Erythroblast (primary cell): ENCODE measurements around the gene HAGHL.

ENCODE experiments used
- DNase-seq, 2 experiments: peaks; one replicate each; lab custom pipeline; 2025; lab: John Stamatoyannopoulos, UW
- GATA1 ChIP-seq: IDR thresholded peaks from 2 replicates; pipeline ENCODE4 v1.6.1; 2011; ENCODE audit warnings: low read depth, mild to moderate bottlenecking, control low read depth, low read length, moderate library complexity
- POLR2A ChIP-seq: IDR thresholded peaks from 2 replicates; pipeline ENCODE4 v1.6.1; 2011; ENCODE audit warnings: mild to moderate bottlenecking, low read length

The HAGHL gene, protein sequence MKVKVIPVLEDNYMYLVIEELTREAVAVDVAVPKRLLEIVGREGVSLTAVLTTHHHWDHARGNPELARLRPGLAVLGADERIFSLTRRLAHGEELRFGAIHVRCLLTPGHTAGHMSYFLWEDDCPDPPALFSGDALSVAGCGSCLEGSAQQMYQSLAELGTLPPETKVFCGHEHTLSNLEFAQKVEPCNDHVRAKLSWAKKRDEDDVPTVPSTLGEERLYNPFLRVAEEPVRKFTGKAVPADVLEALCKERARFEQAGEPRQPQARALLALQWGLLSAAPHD

DNA sequence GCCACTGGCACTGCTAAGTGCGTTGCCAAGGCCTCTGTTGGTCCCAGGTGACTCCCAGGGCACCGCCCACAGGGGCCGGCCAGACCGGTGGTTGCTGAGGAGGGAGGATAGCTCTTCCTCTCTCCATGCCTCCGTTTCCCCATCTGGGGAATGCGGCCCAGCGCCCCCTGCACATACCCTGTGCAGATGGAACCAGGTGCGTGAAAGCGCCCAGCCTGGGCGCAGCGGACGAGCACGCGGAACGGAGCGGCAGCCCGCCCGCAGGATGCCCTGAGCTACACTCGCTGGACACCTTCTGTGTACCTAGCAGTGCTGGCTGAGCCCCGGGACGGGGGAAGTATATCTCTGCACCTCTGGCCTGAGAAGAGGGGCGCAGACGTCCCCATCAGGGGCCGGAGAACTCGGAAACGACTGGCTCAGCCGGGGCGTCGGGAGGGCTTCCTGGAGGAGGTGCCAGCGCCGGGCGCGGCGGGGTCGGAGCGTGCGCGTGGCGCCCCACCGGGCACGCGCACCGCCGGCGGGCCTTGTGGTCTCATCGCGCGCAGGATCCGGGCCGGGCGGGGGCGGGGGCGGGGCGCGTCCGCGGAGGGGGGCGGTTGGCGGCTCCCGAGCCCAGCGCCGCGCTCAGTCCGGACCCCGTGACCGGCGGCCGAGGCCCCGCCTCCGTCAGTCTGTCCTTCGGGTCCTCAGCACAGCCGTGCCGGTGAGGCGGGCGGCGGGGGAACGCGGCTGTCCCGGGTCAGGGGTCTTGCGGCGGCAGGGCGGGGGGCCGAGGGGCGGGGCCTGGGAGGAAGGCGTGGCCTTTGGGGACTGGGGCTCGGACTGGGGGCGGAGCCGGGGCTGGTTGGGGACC, at the start of gene HAGHL, which contains the start of gene CCDC78:
Gene HAGHL (plus strand): TSS at position 669 of the 853 bp plus-strand sequence. CDS start 404 bp downstream, outside the sequence.
Gene CCDC78 (minus strand): TSS at position 6 of the 853 bp plus-strand sequence. CDS start 76 bp downstream, outside the sequence.
- DNase-seq, result peak; percentile 74 to 75
- TF ChIP-seq POLR2A (no peak), GATA1 (no peak)

DNA sequence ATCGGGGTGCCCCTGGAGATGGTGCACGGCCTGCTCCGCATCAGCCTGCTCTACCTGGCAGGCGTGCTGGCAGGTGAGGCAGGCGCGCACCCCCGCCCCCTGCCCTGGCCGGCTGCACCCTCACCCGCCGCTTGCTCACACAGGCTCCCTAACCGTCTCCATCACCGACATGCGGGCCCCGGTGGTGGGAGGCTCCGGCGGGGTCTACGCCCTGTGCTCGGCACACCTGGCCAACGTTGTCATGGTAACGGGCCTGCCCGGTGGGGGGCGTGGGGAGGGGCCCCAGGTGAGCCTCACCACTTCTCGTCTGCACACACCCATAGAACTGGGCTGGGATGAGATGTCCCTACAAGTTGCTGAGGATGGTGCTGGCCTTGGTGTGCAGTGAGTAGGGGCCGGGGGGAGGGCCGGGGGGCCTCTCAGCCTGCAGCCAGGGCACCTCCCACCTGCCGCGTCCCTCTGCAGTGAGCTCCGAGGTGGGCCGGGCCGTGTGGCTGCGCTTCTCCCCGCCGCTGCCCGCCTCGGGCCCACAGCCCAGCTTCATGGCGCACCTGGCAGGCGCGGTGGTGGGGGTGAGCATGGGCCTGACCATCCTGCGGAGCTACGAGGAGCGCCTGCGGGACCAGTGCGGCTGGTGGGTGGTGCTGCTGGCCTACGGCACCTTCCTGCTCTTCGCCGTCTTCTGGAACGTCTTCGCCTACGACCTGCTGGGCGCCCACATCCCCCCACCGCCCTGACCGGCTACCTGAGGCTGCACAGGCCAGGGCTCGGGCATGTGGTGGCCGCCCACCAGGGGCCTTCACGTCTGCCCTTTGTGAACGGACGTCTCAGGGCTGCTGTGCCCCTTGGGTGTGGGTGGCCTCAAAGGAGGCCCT, 49.4 kb upstream of the HAGHL start:
- TF ChIP-seq GATA1, result no peak
- no peak for TF ChIP-seq POLR2A
- DNase-seq, result no peak

DNA sequence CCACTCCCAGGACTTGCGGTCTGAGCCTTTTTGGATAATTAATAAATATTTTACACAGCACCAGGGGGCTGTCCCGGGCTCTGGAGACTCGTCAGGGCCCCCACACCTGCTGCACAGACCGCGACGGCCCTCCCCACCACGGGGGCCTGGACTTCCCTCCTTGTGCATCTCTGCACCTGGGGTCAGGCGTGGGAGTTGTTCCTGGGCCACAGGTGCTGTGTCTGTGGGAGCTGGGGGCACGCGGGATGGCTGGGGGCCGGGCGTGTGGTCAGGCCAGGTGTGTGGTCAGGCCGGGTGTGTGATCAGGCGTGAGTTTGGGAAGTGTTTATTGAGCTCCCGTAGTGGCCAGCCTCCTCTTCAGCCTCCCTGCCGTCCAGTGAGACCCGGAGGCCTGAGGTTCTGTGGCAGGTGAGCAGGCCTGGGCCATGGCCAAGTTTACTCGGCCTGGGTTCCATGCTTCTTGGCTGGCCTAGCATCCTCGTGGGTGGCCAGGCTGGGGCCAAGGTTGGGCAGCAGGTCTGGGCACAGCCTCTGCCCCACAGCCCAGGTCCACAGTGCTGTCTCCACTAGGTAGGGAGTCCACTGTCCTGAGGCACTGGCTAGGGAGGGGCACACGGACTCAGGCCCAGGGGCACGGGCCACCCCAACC, 48.6 kb upstream of the HAGHL start:
- TF ChIP-seq POLR2A (no peak), GATA1 (no peak)
- no peak for DNase-seq

DNA sequence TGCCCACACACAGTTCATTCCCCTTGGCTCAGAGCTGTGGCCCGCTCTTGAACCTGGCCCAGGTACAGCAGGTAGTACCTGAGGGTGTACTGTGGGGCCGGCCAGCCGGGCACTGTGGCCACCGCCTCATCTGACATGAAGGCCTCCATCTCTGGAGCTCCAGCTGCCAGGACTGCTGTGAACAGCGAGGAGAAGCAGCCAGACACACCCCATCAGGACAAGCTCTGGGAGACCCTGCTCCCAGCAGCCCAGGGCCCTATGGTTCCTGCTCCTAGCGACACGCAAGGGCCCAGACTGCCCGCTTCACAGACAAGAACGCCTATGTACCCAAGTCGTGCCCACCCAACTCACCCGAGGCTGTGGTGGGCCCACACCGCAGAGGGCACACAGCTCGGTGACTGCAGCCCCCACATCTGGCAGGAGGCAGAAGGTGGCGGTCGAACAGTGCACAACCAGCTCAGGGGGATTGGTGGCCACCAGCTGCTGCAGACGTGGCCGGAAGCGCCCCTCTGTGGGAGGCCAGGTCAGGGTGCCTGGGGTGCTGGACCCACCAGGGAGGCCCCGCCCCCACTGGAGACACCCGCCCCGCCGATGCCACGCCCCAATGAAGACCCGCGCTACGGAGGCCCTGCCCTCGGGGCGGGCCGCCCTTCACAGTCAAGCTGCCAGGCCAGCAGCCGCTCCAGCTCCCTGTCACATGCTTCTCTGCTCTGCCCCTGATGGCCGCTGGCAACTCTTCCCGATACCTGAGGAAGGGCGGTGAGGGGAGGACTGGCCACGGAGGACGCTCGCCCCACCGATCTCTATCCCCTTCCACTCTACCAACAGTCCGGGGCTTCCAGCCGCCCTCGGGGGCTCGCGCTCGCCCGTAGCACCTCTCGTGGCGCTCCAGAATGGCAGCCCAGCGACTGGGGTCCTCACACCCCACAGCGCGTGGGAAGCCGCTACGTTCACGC, 47.8 kb upstream of the HAGHL start:
- TF ChIP-seq POLR2A (no peak), GATA1 (no peak)
- peak; percentile 84 to 85 for DNase-seq

DNA sequence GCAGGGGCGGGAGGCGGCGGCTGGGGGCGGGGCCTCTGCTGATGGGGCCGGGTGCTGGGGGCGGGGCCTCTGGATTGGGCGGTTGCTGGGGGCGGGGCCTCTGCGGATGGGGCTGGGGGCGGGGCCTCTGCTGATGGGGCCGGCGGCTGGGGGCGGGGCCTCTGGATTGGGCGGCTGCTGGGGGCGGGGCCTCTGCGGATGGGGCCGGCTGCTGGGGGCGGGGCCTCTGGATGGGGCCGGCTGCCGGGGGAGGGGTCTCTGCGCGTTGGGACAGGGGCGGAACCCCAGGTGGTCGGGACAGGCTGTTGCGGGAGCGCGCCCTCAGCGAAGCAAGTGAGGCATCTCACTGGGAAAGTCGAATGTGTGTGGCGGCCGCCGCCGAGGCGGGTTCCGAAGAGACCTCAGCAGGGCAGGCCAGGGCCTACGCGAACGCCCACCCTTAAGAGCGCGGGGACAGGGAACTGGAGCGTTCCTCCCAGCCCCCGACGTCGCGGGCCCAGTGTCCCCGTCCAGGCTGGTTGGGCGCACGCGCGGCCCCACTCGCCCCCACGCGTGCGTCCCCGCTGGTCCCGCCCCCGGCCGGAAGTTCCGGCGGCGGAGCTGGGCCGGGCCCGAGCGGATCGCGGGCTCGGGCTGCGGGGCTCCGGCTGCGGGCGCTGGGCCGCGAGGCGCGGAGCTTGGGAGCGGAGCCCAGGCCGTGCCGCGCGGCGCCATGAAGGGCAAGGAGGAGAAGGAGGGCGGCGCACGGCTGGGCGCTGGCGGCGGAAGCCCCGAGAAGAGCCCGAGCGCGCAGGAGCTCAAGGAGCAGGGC, 46.9 kb upstream of the HAGHL start, which contains the start of gene STUB1:
Gene STUB1 (plus strand): TSS at position 597 of the 811 bp plus-strand sequence. CDS start 116 bp downstream, at position 713.
- no peak for TF ChIP-seq GATA1
- peak; percentile 63 for TF ChIP-seq POLR2A
- DNase-seq, result peak; percentile 92 to 95

DNA sequence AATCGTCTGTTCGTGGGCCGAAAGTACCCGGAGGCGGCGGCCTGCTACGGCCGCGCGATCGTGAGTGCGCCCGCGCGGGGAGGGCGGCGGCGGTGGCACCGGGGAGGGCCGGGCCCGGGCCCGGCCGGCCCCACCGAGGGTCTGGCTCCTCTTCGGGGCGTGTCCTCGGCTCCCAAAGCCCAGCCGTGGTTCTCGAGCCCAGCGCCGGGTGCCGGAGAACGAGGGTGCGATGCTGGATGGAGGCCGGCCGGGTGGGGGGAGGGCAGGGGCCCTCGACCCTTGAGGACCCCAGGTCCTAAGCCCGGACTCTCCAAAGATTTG, 46.3 kb upstream of the HAGHL start:
- no peak for TF ChIP-seq GATA1
- no peak for TF ChIP-seq POLR2A
- DNase-seq, result no peak

DNA sequence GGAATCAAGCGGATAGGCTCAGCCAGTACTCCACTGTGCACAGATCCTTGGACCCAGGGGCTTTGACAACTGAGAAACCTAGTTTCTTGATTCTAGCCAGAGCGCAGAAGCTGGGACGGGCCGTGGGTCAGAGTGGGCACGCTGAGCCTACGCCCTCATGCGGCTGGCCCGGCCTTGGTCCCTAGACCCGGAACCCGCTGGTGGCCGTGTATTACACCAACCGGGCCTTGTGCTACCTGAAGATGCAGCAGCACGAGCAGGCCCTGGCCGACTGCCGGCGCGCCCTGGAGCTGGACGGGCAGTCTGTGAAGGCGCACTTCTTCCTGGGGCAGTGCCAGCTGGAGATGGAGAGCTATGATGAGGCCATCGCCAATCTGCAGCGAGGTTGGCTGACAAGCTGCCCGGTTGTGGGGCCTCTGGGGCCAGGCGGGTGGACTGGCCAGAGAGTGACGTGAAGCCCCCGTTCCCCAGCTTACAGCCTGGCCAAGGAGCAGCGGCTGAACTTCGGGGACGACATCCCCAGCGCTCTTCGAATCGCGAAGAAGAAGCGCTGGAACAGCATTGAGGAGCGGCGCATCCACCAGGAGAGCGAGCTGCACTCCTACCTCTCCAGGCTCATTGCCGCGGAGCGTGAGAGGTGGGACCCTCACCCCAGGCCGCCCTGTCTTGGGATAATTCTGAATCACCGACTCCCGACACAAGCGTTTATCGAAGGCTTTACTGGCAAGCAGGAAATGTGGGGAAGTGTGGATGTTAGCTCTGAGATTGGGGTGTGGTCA, 45.8 kb upstream of the HAGHL start:
- TF ChIP-seq GATA1 (no peak), POLR2A (no peak)
- DNase-seq, result peak; percentile 65 to 68

DNA sequence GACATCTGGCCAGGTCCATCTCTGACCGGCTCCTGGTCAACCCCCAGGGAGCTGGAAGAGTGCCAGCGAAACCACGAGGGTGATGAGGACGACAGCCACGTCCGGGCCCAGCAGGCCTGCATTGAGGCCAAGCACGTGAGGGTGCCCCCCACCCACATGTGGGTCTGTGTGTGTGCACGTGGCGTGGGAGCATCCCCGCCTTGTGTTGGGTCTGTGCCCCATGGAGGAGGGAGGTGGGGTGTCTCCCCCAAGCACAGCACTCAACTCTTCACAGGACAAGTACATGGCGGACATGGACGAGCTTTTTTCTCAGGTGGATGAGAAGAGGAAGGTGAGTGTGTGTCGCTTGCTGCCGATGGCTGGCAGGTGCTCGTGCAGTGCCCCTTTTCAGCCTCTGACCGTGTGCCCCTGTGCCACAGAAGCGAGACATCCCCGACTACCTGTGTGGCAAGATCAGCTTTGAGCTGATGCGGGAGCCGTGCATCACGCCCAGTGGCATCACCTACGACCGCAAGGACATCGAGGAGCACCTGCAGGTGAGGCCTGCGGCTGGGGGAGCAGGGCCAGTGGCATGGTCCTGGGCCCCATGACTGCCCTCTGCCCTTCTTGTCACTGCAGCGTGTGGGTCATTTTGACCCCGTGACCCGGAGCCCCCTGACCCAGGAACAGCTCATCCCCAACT, 45.0 kb upstream of the HAGHL start:
- no peak for TF ChIP-seq POLR2A
- no peak for TF ChIP-seq GATA1
- peak in 1 of 2 experiments; percentile 29 for DNase-seq

DNA sequence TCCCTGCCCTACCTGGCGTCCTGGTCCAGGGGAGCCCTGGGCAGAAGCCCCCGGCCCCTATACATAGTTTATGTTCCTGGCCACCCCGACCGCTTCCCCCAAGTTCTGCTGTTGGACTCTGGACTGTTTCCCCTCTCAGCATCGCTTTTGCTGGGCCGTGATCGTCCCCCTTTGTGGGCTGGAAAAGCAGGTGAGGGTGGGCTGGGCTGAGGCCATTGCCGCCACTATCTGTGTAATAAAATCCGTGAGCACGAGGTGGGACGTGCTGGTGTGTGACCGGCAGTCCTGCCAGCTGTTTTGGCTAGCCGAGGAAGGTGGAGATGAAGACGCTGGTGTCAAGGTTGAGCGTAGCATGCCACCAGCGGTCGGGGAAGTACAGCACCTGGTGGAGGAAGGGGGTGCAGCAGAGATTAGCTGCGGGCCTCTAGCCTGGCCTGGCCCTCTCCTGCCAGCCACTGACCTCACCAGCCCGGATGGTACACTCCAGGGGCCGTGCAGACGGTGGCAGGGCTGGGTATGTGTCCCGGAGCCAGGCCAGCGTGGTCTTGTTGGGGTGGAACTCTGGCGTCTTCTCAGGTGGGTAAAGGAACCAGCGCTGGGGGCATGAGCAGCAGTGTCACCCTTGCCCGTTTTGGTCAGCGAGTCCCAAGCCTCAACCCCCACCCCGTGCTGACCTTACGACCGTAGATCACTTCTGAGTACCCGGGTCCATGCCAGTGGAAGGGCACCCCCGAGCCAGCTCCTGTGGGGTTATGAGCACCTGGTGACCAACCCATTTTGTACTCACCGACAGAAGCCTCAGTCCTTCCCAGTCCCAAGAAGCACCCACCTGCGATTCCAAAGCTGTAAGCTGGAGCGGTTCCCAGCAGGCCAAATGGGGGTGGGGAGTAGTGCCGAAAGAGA, 44.2 kb upstream of the HAGHL start:
- TF ChIP-seq GATA1 (no peak), POLR2A (no peak)
- DNase-seq, result no peak
